Left ventricle myocardium inferior (tissue), 1 donor: Measurements from ENCODE around the gene MARK3. TPM values are rescaled to one million over a fixed set of nuclear protein-coding genes. Genes with fewer than 3 reads are reported as not detected.

ENCODE experiments used
- DNase-seq: peaks from one replicate; pipeline ENCODE4 v3.0.0-alpha.2; 2020
- H3K27ac ChIP-seq: fragments of 200-600 bp; replicated peaks from 2 replicates; pipeline ENCODE4 v1.8.0; 2021
- H3K27me3 ChIP-seq: fragments of 200-600 bp; 2 replicates; pipeline ENCODE4 v1.8.0; 2021; ENCODE audit warnings: low read depth
- H3K36me3 ChIP-seq: fragments of 200-600 bp; 2 replicates; pipeline ENCODE4 v1.8.0; 2021
- H3K4me1 ChIP-seq: fragments of 200-600 bp; 2 replicates; pipeline ENCODE4 v1.8.0; 2021
- H3K4me3 ChIP-seq: fragments of 200-600 bp; 2 replicates; pipeline ENCODE4 v1.8.0; 2021; ENCODE audit warnings: mild to moderate bottlenecking, moderate library complexity
- H3K9me3 ChIP-seq: fragments of 200-600 bp; replicated peaks from 2 replicates; pipeline ENCODE4 v1.8.0; 2021
- intact Hi-C: fragments of 100-400 bp; cut with micrococcal nuclease; formaldehyde crosslinking; loops from one replicate; pipeline ENCODE4 v1.11.0; 2022
- total RNA-seq: library from RNA; stranded (reverse); fragmentation: NEBNext Ultra II Directional; extraction: Animal tissue kit (Norgen Biotek cat#: 25700); gene quantifications from one replicate; pipeline ENCODE4 v1.2.1, GENCODE V29; 2021
- TF ChIP-seq, protein P1 (sequence below): fragments of 200-600 bp; IDR thresholded peaks from 2 replicates; pipeline ENCODE4 v1.8.0; 2021; ENCODE audit warnings: antibody characterized with exemption, mild to moderate bottlenecking, borderline replicate concordance
- donor health status: DM: no; HTN: yes; CAD: no; lungs with severe emphysema.

The MARK3 gene
- total RNA-seq, 1 donor from 2014 or later = 103 TPM

DNA sequence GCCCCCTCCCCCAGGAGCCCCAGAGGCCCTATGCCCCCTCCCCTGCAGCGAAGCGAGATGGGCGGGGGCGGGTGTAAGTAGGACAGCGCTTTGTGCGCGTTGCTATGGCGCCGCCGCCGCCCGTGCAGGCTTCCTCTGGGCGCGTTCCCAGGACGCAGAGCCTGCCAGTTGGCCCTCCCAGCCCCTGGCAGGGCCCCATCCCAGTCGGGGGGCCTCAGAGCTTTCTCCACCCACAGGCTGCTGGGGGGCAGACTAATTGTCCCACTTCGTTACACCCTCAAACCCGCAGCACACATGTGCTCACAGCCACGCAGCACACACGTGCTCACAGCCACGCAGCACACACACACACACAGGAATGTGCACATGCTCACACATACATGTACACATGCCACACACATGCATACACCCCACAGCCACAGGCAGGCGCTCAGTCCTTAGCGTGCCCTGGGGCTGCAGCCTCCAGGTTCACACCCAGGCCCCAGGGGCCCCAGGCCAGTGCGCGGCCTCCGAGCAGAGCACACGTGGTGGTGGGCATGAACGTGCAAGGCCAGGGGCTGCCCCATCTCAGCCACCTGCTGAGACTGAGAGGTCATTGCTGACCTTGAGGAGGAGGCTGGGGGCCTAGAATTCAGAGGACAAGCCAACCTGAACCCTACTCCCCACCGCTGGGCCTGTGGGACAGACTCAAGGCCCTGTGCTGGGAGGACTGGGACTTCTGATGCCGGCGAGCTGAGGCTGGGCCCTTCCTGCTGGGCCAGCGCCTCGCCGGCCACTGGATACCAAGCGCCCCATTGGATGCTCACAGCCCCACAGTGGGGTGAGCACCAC is 159.4 kb downstream of the MARK3 start:
- no peaks in the 10 kb centered on the region for H3K36me3 ChIP-seq
- no peak overlapping the region for H3K4me3 ChIP-seq
- peak; percentile 56 for DNase-seq
- H3K4me1 ChIP-seq = peaks cover 73% of the 10 kb centered on the region
- TF ChIP-seq, protein P1, sequence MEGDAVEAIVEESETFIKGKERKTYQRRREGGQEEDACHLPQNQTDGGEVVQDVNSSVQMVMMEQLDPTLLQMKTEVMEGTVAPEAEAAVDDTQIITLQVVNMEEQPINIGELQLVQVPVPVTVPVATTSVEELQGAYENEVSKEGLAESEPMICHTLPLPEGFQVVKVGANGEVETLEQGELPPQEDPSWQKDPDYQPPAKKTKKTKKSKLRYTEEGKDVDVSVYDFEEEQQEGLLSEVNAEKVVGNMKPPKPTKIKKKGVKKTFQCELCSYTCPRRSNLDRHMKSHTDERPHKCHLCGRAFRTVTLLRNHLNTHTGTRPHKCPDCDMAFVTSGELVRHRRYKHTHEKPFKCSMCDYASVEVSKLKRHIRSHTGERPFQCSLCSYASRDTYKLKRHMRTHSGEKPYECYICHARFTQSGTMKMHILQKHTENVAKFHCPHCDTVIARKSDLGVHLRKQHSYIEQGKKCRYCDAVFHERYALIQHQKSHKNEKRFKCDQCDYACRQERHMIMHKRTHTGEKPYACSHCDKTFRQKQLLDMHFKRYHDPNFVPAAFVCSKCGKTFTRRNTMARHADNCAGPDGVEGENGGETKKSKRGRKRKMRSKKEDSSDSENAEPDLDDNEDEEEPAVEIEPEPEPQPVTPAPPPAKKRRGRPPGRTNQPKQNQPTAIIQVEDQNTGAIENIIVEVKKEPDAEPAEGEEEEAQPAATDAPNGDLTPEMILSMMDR = no peak
- intact Hi-C loops = loop anchor here (5.0 kb wide), 1 partner anchor 47 kb away; no protein-coding TSS in a partner anchor
- H3K27ac ChIP-seq = peak overlapping the region; percentile 76
- H3K27me3 ChIP-seq = no peaks in the 10 kb centered on the region
- H3K9me3 ChIP-seq = no peaks in the 10 kb centered on the region

DNA sequence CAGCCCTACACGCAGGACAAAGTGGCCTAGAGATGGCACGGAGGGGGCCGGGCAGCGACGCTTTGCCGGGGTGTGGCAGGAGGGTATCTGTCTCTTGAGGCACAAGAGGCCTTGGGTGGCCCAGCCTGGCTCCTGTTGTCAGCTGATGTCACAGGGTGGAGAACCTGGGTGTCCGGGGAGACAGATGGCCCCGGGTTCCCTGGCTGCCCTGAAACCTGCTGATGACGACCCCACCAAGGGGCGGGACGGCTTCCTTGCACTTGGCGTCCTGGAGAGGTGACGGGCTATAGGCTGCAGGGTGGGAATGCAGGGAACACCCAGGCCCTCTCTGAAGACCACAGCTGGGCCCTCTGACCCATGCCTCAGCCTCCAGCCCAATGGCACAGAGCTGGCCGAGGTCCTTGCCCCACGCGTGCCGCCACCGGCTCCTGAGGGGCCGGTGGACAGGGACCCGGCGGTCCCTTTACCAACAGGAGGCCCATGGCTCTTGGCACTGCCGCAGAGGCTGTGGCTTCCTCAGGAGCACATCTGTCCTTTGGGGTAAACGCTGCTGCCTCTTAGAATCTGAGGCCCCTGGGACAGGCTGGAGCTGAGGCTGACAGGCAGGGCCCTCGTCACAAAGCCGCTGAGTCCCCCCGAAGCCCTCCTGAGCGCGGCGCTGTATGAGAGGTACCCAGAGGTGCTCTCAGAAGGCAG is 160.2 kb downstream of the MARK3 start:
- peak; percentile 14 for DNase-seq

DNA sequence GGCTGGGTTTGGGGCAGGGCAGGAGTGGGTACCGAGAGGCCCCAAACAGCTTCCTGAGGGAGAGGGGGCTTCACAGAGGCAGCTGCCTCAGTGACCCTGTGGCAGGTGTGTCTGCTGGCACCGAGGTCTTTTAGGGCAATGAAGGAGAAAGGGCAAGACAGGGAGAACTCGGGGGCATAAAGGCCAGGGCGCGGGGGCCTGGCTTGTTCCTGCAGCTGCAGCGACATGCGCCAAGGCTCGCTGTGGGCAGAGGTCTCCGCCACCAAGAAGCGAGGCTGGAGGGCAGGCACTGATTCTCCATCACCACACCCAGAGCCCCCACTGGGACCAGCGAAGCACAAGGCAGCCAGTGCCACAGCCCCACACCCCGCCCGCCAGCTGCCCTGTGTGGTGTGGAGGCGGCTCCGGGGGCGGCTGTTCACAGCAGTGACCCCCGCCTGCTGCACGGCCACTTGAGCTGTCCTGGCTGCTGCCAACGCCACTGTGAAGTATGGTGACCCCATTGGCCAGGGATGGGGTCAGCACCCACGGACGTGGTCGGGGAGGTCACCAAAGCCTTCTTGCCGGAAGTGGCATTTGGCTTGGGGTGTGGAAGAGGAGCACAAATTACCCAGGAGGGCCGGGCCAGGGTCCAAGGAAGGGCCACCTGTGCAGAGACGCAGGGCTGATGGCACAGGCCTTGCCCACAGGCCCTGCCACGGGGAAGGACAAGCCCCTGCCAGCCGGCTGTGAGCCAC is 160.9 kb downstream of the MARK3 start:
- H3K27ac ChIP-seq = no peak overlapping the region
- no peaks in the 10 kb centered on the region for H3K27me3 ChIP-seq
- peaks cover 73% of the 10 kb centered on the region for H3K4me1 ChIP-seq
- no peaks in the 10 kb centered on the region for H3K36me3 ChIP-seq
- no peaks in the 10 kb centered on the region for H3K9me3 ChIP-seq
- intact Hi-C loops = loop anchor here (2.0 to 5.0 kb wide), 2 partner anchors 27 to 49 kb away; no protein-coding TSS in a partner anchor
- TF ChIP-seq, protein P1 = no peak
- no peak overlapping the region for H3K4me3 ChIP-seq
- peak; percentile 16 for DNase-seq

More for the DNA sequence above, 160.2 kb downstream of the MARK3 start:
- no peaks in the 10 kb centered on the region for H3K9me3 ChIP-seq
- TF ChIP-seq, protein P1 = no peak
- intact Hi-C loops = loop anchor here (5.0 kb wide), 1 partner anchor 48 kb away; no protein-coding TSS in a partner anchor
- H3K4me1 ChIP-seq = peaks cover 73% of the 10 kb centered on the region
- no peaks in the 10 kb centered on the region for H3K36me3 ChIP-seq
- no peak overlapping the region for H3K4me3 ChIP-seq
- H3K27me3 ChIP-seq = no peaks in the 10 kb centered on the region
- H3K27ac ChIP-seq = peak overlapping the region; percentile 76

DNA sequence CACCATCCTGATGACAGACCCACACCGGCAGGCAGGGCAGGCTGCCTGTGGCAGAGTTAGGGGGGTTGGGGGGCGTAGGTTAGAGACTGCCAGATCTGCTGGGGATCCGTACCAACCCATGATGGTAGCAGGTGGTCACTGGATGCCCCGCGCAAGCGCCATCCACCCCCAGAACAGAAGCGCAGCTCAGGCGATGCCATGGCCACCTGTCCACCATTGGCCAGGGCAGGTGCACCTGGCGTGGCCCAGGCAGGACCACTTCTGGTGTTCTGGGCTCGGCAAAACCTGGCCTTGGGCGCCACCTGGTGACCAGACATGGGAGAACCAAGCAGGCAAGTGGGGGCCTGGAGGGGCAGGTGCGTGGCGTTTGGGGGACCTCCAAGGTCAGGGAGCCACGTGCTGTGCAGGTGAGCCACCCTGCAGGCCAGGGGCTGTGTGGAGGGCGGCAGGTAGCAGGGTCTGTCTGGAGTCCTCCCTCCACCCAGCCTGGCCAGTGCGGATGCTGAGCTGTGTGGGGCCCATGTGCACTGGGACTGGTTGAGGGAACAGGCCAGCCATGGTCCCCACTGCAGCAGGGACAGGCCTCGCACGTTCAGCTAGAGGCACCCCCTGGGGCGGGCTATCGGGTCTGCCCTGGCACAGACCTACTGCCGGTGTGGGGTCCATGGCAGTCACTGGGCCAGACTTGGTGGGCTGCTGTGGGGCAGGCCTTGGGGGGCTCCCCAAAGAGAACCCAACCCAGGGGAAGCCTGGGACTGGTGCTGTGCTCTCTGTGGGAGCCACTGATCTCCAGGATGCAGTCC is 161.6 kb downstream of the MARK3 start:
- TF ChIP-seq, protein P1 = peak; percentile 93
- DNase-seq = peak; percentile 72
- Histone ChIP-seq H3K27me3 (no peaks in the 10 kb centered on the region), H3K9me3 (no peaks in the 10 kb centered on the region), H3K4me3 (no peak overlapping the region), H3K27ac (no peak overlapping the region), H3K4me1 (peaks cover 73% of the 10 kb centered on the region), H3K36me3 (no peaks in the 10 kb centered on the region)
- intact Hi-C loops = loop anchor here (2.0 to 5.0 kb wide), 2 partner anchors 28 to 50 kb away; no protein-coding TSS in a partner anchor
